Activated naive CD8-positive, alpha-beta T cell (primary cell): ENCODE data around the gene APOC1.

Experiments
- H3K27ac Mint-ChIP-seq: one replicate; pipeline ENCODE4 v1.8.0; 2021; ENCODE audit warnings: mixed read lengths
- H3K27me3 Mint-ChIP-seq: one replicate; pipeline ENCODE4 v1.8.0; 2021; ENCODE audit warnings: mixed read lengths
- H3K36me3 Mint-ChIP-seq: one replicate; pipeline ENCODE4 v1.8.0; 2021; ENCODE audit warnings: mixed read lengths
- H3K4me1 Mint-ChIP-seq: one replicate; pipeline ENCODE4 v1.8.0; 2021; ENCODE audit warnings: low read depth, mixed read lengths
- H3K4me3 Mint-ChIP-seq: one replicate; pipeline ENCODE4 v1.8.0; 2021; ENCODE audit warnings: mild to moderate bottlenecking, mixed read lengths
- H3K9me3 Mint-ChIP-seq: one replicate; pipeline ENCODE4 v1.8.0; 2021; ENCODE audit warnings: low read depth, mixed read lengths

APOC1 gene

DNA sequence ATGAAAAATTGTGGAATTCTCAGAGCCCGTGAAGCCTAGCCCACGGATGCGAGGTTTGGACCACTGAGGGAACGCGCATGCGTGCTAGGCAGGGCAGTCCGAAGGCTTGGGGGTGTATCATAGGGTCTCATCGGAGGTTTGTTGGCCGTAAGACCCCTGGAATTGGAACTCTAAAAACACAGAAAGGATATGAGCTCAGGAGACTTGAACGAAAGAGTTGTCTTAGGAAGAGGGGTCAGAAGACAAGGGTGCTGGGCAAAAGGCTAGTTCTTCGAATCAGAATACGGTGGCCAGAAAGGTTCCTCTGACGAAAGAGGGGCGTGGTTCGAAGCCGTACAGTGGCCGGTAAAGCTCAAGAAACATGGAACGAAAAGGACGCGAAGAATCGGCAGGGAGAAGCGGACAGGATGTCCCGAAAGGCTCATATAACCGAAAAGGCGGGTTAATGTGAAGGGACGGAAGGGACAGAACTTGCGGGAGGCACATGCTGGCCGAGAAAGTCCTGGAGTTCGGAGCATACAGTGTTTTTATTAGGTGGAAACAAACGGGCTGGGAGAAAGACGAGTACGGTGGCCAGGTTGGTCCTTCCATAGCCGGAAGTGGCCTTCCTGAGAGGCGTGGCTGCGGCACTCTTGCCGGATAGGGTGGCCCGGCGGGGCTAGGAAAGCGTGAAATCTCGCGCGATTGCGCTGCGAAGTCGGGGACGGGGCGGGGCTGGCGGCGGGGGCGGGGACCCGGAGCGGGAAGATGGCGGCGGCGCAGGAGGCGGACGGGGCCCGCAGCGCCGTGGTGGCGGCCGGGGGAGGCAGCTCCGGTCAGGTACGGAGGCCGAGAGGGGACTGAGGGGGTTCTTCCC is 40.5 kb downstream of the APOC1 start, which contains the start of gene CLPTM1:
CLPTM1 (plus strand) TSS at position 732 of the 856 bp plus-strand sequence; CDS start at position 748, 16 bp downstream.
- no peaks in the 10 kb centered on the region for H3K27me3 Mint-ChIP-seq
- H3K9me3 Mint-ChIP-seq: no peaks in the 10 kb centered on the region
- H3K4me1 Mint-ChIP-seq: peaks cover 51% of the 10 kb centered on the region
- peak within 1 kb of the TSS; percentile 100 for H3K4me3 Mint-ChIP-seq
- no peaks in the 10 kb centered on the region for H3K36me3 Mint-ChIP-seq
- H3K27ac Mint-ChIP-seq: peak within 1 kb of the TSS; percentile 100

- H3K9me3 Mint-ChIP-seq: no peaks in the 10 kb centered on the region
- H3K4me3 Mint-ChIP-seq: peak overlapping the region; percentile 100
- H3K27ac Mint-ChIP-seq: peak overlapping the region; percentile 89
- H3K27me3 Mint-ChIP-seq: no peaks in the 10 kb centered on the region
- H3K36me3 Mint-ChIP-seq: no peaks in the 10 kb centered on the region
- H3K4me1 Mint-ChIP-seq: peaks cover 56% of the 10 kb centered on the region
Observed at GRCh38 chr19:44955505-44956439, 41.4 kb downstream of the APOC1 start.

DNA sequence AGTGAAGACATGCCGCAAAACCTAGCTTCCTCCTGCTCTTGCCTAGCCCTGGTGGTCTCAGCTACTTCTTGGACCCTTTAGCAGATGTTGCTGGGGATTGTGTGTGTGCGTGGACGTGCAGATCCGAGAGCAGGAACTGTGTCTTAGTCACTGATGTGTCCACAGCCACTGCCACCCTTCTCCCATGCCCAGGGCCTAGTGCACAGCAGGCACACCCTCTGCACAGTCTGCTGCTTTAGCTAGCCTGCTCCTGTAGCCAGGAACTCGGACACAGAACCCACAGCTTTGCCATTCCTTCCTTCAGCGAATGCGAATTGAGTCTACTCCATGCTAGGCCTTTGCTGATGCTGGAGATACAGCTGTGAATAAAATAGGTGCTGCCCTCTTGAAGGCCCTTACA is 43.1 kb downstream of the APOC1 start:
- no peaks in the 10 kb centered on the region for H3K9me3 Mint-ChIP-seq
- no peaks in the 10 kb centered on the region for H3K36me3 Mint-ChIP-seq
- no peak overlapping the region for H3K4me3 Mint-ChIP-seq
- no peaks in the 10 kb centered on the region for H3K27me3 Mint-ChIP-seq
- H3K27ac Mint-ChIP-seq: peak overlapping the region; percentile 70
- H3K4me1 Mint-ChIP-seq: peaks cover 53% of the 10 kb centered on the region

DNA sequence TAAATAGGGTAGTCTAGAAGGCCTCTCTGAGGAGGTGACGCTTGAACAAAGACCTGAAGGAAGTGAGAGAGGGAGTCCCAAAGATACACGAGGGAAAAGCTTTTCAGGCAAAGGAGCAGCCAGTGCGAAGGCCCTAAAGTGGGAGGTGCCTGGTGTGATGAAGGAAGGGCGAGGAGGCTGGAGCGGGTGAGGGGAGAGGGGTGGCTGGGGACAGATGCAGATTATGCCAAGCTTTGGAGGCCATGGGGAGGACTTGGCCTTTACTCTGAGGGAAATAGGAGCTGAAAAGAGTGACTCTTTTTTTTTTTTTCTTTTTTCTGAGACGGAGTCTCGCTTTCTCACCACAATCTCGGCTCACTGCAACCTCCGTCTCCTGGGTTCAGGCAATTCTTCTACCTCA is 43.7 kb downstream of the APOC1 start:
- Mint-ChIP-seq H3K36me3 (no peaks in the 10 kb centered on the region), H3K9me3 (no peaks in the 10 kb centered on the region), H3K27me3 (no peaks in the 10 kb centered on the region), H3K4me1 (peaks cover 53% of the 10 kb centered on the region), H3K4me3 (no peak overlapping the region), H3K27ac (peak overlapping the region; percentile 70)

DNA sequence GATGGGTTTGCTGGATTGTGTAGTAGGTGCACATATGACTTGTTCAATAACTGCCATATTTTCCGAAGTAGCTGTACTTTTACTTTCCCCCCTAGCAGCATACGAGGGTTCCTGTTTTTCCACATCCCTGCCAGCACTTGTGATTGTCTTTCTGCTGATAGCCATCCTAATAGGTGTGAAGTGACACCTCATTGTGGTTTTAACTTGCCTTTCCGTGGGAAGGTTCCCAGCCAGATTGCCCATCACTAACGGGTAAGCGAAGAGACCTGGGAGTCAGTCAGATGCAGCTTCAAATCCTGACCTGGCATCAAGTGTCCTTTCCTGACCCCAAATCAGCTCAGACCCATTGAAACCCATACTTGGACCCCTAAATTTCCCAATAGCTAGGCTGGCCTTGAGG is 45.3 kb downstream of the APOC1 start:
- Mint-ChIP-seq H3K27me3 (no peaks in the 10 kb centered on the region), H3K4me1 (peaks cover 45% of the 10 kb centered on the region), H3K36me3 (no peaks in the 10 kb centered on the region), H3K27ac (peak overlapping the region; percentile 64), H3K9me3 (no peaks in the 10 kb centered on the region), H3K4me3 (no peak overlapping the region)

- H3K9me3 Mint-ChIP-seq: no peaks in the 10 kb centered on the region
- H3K4me1 Mint-ChIP-seq: peaks cover 40% of the 10 kb centered on the region
- H3K4me3 Mint-ChIP-seq: no peak overlapping the region
- H3K27me3 Mint-ChIP-seq: no peaks in the 10 kb centered on the region
- no peaks in the 10 kb centered on the region for H3K36me3 Mint-ChIP-seq
- H3K27ac Mint-ChIP-seq: peak overlapping the region; percentile 79
Observed at GRCh38 chr19:44960906-44961728, 46.7 kb downstream of the APOC1 start.

GRCh38 chr19:44961821-44962220 is 47.4 kb downstream of the APOC1 start:
- Mint-ChIP-seq H3K27ac (no peak overlapping the region), H3K4me1 (peaks cover 33% of the 10 kb centered on the region), H3K4me3 (no peak overlapping the region), H3K36me3 (no peaks in the 10 kb centered on the region), H3K9me3 (no peaks in the 10 kb centered on the region), H3K27me3 (no peaks in the 10 kb centered on the region)

GRCh38 chr19:44968118-44968517 is 53.7 kb downstream of the APOC1 start:
- Mint-ChIP-seq H3K9me3 (no peaks in the 10 kb centered on the region), H3K27ac (peak overlapping the region; percentile 48), H3K27me3 (no peaks in the 10 kb centered on the region), H3K4me3 (no peak overlapping the region), H3K36me3 (no peaks in the 10 kb centered on the region), H3K4me1 (peaks cover 5% of the 10 kb centered on the region)

- no peak overlapping the region for H3K4me3 Mint-ChIP-seq
Observed at GRCh38 chr19:44968670-44969069, 54.3 kb downstream of the APOC1 start.

More at GRCh38 chr19:44968670-44969069, 54.3 kb downstream of the APOC1 start:
- Mint-ChIP-seq H3K9me3 (no peaks in the 10 kb centered on the region), H3K27me3 (no peaks in the 10 kb centered on the region), H3K4me1 (peaks cover 5% of the 10 kb centered on the region), H3K36me3 (no peaks in the 10 kb centered on the region), H3K27ac (no peak overlapping the region)
